ENCODE measurements around the gene RAD51B. TPM values are rescaled to one million over a fixed set of nuclear protein-coding genes. Genes with fewer than 3 reads are reported as not detected.

RAD51B gene
- total RNA-seq, 1 donor from 2014 or later, result 16.7 TPM

- TF ChIP-seq, protein P1, sequence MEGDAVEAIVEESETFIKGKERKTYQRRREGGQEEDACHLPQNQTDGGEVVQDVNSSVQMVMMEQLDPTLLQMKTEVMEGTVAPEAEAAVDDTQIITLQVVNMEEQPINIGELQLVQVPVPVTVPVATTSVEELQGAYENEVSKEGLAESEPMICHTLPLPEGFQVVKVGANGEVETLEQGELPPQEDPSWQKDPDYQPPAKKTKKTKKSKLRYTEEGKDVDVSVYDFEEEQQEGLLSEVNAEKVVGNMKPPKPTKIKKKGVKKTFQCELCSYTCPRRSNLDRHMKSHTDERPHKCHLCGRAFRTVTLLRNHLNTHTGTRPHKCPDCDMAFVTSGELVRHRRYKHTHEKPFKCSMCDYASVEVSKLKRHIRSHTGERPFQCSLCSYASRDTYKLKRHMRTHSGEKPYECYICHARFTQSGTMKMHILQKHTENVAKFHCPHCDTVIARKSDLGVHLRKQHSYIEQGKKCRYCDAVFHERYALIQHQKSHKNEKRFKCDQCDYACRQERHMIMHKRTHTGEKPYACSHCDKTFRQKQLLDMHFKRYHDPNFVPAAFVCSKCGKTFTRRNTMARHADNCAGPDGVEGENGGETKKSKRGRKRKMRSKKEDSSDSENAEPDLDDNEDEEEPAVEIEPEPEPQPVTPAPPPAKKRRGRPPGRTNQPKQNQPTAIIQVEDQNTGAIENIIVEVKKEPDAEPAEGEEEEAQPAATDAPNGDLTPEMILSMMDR (conservative IDR thresholded peaks at IDR 0.05), result no peak
- no peaks in the 10 kb centered on the region for H3K27me3 Mint-ChIP-seq (ENCODE audit: low read depth)
- H3K4me1 Mint-ChIP-seq, result peaks cover 71% of the 10 kb centered on the region
- H3K36me3 Mint-ChIP-seq (ENCODE audit: low read depth), result peaks cover 35% of the 10 kb centered on the region
- H3K27ac Mint-ChIP-seq (ENCODE audit: unreplicated experiment), result no peak overlapping the region
- H3K4me3 Mint-ChIP-seq, result no peak overlapping the region
- H3K9me3 Mint-ChIP-seq, result peaks cover 17% of the 10 kb centered on the region
- DNase-seq (ENCODE audit: low read depth, low spot score), result no peak
Measured at GRCh38 chr14:68525516-68525915, 705.9 kb downstream of the RAD51B start.

- no peak for DNase-seq (ENCODE audit: low read depth, low spot score)
- H3K27me3 Mint-ChIP-seq (ENCODE audit: low read depth), result no peaks in the 10 kb centered on the region
- peaks cover 20% of the 10 kb centered on the region for H3K9me3 Mint-ChIP-seq
- peak overlapping the region; percentile 92 for H3K27ac Mint-ChIP-seq (ENCODE audit: unreplicated experiment)
- no peak overlapping the region for H3K4me3 Mint-ChIP-seq
- TF ChIP-seq, protein P1 (conservative IDR thresholded peaks at IDR 0.05), result no peak
- peaks cover 40% of the 10 kb centered on the region for H3K36me3 Mint-ChIP-seq (ENCODE audit: low read depth)
- H3K4me1 Mint-ChIP-seq, result peaks cover 60% of the 10 kb centered on the region
Measured at GRCh38 chr14:68526512-68527091, 707.0 kb downstream of the RAD51B start.

- H3K4me1 Mint-ChIP-seq, result peaks cover 52% of the 10 kb centered on the region
- H3K27ac Mint-ChIP-seq (ENCODE audit: unreplicated experiment), result peak overlapping the region; percentile 92
- TF ChIP-seq, protein P1 (conservative IDR thresholded peaks at IDR 0.05), result no peak
- no peak for DNase-seq (ENCODE audit: low read depth, low spot score)
- H3K9me3 Mint-ChIP-seq, result peaks cover 23% of the 10 kb centered on the region
- no peaks in the 10 kb centered on the region for H3K27me3 Mint-ChIP-seq (ENCODE audit: low read depth)
- H3K4me3 Mint-ChIP-seq, result peak overlapping the region; percentile 20
- peaks cover 43% of the 10 kb centered on the region for H3K36me3 Mint-ChIP-seq (ENCODE audit: low read depth)
Measured at GRCh38 chr14:68527329-68527851, 707.8 kb downstream of the RAD51B start.

GRCh38 chr14:68528040-68528687, 708.6 kb downstream of the RAD51B start:
- Mint-ChIP-seq H3K27ac (ENCODE audit: unreplicated experiment) (no peak overlapping the region), H3K27me3 (ENCODE audit: low read depth) (no peaks in the 10 kb centered on the region), H3K4me1 (peaks cover 45% of the 10 kb centered on the region), H3K9me3 (peaks cover 25% of the 10 kb centered on the region), H3K4me3 (no peak overlapping the region), H3K36me3 (ENCODE audit: low read depth) (peaks cover 41% of the 10 kb centered on the region)
- no peak for DNase-seq (ENCODE audit: low read depth, low spot score)
- TF ChIP-seq, protein P1 (conservative IDR thresholded peaks at IDR 0.05), result no peak

GRCh38 chr14:68530443-68530842, 710.9 kb downstream of the RAD51B start:
- DNase-seq (ENCODE audit: low read depth, low spot score), result no peak
- peaks cover 36% of the 10 kb centered on the region for H3K4me1 Mint-ChIP-seq
- no peak overlapping the region for H3K4me3 Mint-ChIP-seq
- H3K36me3 Mint-ChIP-seq (ENCODE audit: low read depth), result peaks cover 38% of the 10 kb centered on the region
- no peaks in the 10 kb centered on the region for H3K27me3 Mint-ChIP-seq (ENCODE audit: low read depth)
- no peak overlapping the region for H3K27ac Mint-ChIP-seq (ENCODE audit: unreplicated experiment)
- peaks cover 28% of the 10 kb centered on the region for H3K9me3 Mint-ChIP-seq
- TF ChIP-seq, protein P1 (conservative IDR thresholded peaks at IDR 0.05), result no peak
